Fibroblast of the aortic adventitia (primary cell): ENCODE data around the gene KCNH1. TPM values are rescaled to one million over a fixed set of nuclear protein-coding genes. Genes with fewer than 3 reads are reported as not detected.

Experiments used
- DNase-seq: peaks from one replicate; pipeline ENCODE4 v3.0.0-alpha.2; 2010; ENCODE audit warnings: low read depth
- H3K4me3 ChIP-seq: 2 replicates; pipeline ENCODE4 v1.5.1; 2011; ENCODE audit warnings: low read depth, mild to moderate bottlenecking, control low read depth, low read length, moderate library complexity
- CTCF ChIP-seq: IDR thresholded peaks from 2 replicates; pipeline ENCODE4 v1.5.1; 2011; ENCODE audit warnings: mild to moderate bottlenecking, low read length, control low read depth, inconsistent platforms; ENCODE audit not compliant: insufficient read depth
- total RNA-seq: library from RNA; depleted of rRNA; stranded (reverse); fragments of >200 nt; gene quantifications from 2 replicates; pipeline ENCODE4 v1.2.3, GENCODE V29; 2012; ENCODE audit warnings: low replicate concordance

Gene KCNH1
- total RNA-seq, 1 donor, result not detected

- DNase-seq, result no peak
- TF ChIP-seq CTCF, result no peak
- H3K4me3 ChIP-seq, result no peak overlapping the region
Measured at GRCh38 chr1:210920716-210921694, 212.9 kb downstream of the KCNH1 start.

- DNase-seq, result no peak
- H3K4me3 ChIP-seq, result no peak overlapping the region
- no peak for TF ChIP-seq CTCF
Measured at GRCh38 chr1:210920258-210920657, 213.7 kb downstream of the KCNH1 start.

GRCh38 chr1:210918893-210919292 is 215.1 kb downstream of the KCNH1 start:
- no peak for DNase-seq
- no peak overlapping the region for H3K4me3 ChIP-seq

GRCh38 chr1:210917560-210918169 is 216.3 kb downstream of the KCNH1 start:
- H3K4me3 ChIP-seq, result no peak overlapping the region
- no peak for DNase-seq
- TF ChIP-seq CTCF, result no peak

More at GRCh38 chr1:210918893-210919292, 215.1 kb downstream of the KCNH1 start:
- TF ChIP-seq CTCF, result no peak

GRCh38 chr1:210916548-210916947 is 217.4 kb downstream of the KCNH1 start:
- no peak for TF ChIP-seq CTCF
- H3K4me3 ChIP-seq, result no peak overlapping the region
- DNase-seq, result no peak

- no peak overlapping the region for H3K4me3 ChIP-seq
- DNase-seq, result no peak
- no peak for TF ChIP-seq CTCF
Measured at GRCh38 chr1:210915890-210916507, 217.9 kb downstream of the KCNH1 start.
